Peyer's patch (tissue), 4 donors: ENCODE results near the gene ZNF837. TPM values are rescaled to one million over a fixed set of nuclear protein-coding genes. Genes with fewer than 3 reads are reported as not detected.

ENCODE experiments used
- DNase-seq, 3 donors: peaks; one replicate each; pipeline ENCODE4 v3.0.0-alpha.2; 2017 to 2019
- H3K27ac ChIP-seq, 4 donors: fragments of 200-600 bp; sonication (generic); one replicate each; pipeline ENCODE4 v1.5.1; 2016 to 2019
- H3K27me3 ChIP-seq, 2 donors: fragments of 200-600 bp; sonication (generic); one replicate each; pipeline ENCODE4 v1.5.1; 2019
- H3K36me3 ChIP-seq, 3 donors: fragments of 200-600 bp; sonication (generic); one replicate each; pipeline ENCODE4 v1.5.1; 2016 to 2019
- H3K4me1 ChIP-seq, 4 donors: fragments of 200-600 bp; sonication (generic); one replicate each; pipeline ENCODE4 v1.5.1; 2016 to 2019
- H3K4me3 ChIP-seq, 4 donors: fragments of 200-600 bp; sonication (generic); 1 replicate in 3 of 4; 2 replicates in 1 of 4; pipeline ENCODE4 v1.5.1; 2016 to 2019; ENCODE audit warnings: mild to moderate bottlenecking in 1 of 4
- H3K9me3 ChIP-seq, 4 donors: fragments of 200-600 bp; sonication (generic); one replicate each; pipeline ENCODE4 v1.5.1; 2016 to 2019; ENCODE audit warnings: mild to moderate bottlenecking in 1 of 4
- CTCF ChIP-seq, 6 experiments: fragments of 450-650 bp in 4 of 6; fragments of 200-600 bp in 2 of 6; sonication (generic) in 1 of 6; IDR thresholded peaks; one replicate each; pipeline ENCODE4 v1.5.1; 2017 to 2019; ENCODE audit warnings: antibody characterized with exemption in 6 of 6, mild to moderate bottlenecking in 3 of 6, moderate library complexity in 1 of 6
- POLR2A ChIP-seq, 2 donors: fragments of 450-650 bp; IDR thresholded peaks; one replicate each; pipeline ENCODE4 v1.5.1; 2017; ENCODE audit warnings: antibody characterized with exemption in 2 of 2, mild to moderate bottlenecking in 2 of 2, moderate library complexity in 2 of 2
- total RNA-seq, 4 donors: library from RNA; depleted of rRNA; stranded (reverse); fragments of >200 nt; gene quantifications; one replicate each; pipeline ENCODE4 v1.1.0, GENCODE V29; 2016

The ZNF837 gene
- total RNA-seq, 4 donors from 2014 or later = 3.3 to 10.9 (median 7.7) TPM

- Histone ChIP-seq H3K27ac (no peak overlapping the region), H3K9me3 (no peaks in the 10 kb centered on the region), H3K36me3 (no peaks in the 10 kb centered on the region), H3K4me1 (peaks cover 0 to 20% (median 13%) of the 10 kb centered on the region in 4 donors), H3K4me3 (no peak overlapping the region), H3K27me3 (no peaks in the 10 kb centered on the region)
- DNase-seq = no peak
- no peak for TF ChIP-seq POLR2A (IDR thresholded peaks at IDR 0.05)
- no peak for TF ChIP-seq CTCF (IDR thresholded peaks at IDR 0.05)
Measured at GRCh38 chr19:58355215-58355796, 25.5 kb downstream of the ZNF837 start.

DNA sequence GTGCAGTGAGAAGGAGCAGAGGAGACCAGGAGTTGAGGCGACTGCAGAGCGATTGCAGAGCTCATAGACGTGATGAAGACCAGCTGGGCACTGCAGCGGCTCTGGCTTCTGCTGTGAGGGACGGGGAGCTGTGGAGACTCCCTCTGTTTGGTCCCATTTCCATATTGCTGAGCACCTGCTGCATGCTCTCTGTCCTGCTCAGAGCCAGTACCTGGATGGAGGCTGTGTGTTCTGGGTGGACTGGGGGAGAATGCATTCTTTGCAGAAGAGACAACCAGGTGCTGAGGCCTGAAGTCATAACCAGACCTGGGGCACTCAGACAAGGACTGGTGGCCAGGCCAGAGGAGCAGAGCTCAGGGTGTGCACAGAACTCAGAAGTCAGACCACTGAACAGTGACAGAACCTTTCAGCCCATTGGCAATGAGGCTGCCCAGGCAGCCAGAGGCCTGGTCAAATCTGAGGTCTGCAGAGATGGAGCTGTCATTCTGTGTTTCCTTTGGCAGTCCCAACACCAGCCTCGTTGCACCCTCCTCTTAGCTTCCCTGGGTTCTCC, 26.3 kb downstream of the ZNF837 start:
- H3K4me3 ChIP-seq = no peak overlapping the region
- no peaks in the 10 kb centered on the region for H3K27me3 ChIP-seq
- H3K4me1 ChIP-seq = peaks cover 0 to 25% (median 13%) of the 10 kb centered on the region in 4 donors
- no peaks in the 10 kb centered on the region for H3K9me3 ChIP-seq
- TF ChIP-seq POLR2A (IDR thresholded peaks at IDR 0.05) (no peak), CTCF (IDR thresholded peaks at IDR 0.05) (no peak)
- no peak for DNase-seq
- no peaks in the 10 kb centered on the region for H3K36me3 ChIP-seq
- H3K27ac ChIP-seq = no peak overlapping the region

- Histone ChIP-seq H3K9me3 (no peaks in the 10 kb centered on the region), H3K4me1 (peaks cover 0 to 25% (median 13%) of the 10 kb centered on the region in 4 donors), H3K27ac (no peak overlapping the region), H3K27me3 (no peaks in the 10 kb centered on the region), H3K36me3 (no peaks in the 10 kb centered on the region), H3K4me3 (no peak overlapping the region)
- no peak for DNase-seq
- TF ChIP-seq POLR2A (IDR thresholded peaks at IDR 0.05) (no peak), CTCF (IDR thresholded peaks at IDR 0.05) (no peak)
Measured at GRCh38 chr19:58353717-58354477, 26.9 kb downstream of the ZNF837 start.

GRCh38 chr19:58352760-58353671, 27.8 kb downstream of the ZNF837 start, which contains the start of gene A1BG:
A1BG (minus strand) TSS chr19:58353492; CDS start chr19:58353437, 55 bp downstream.
- H3K27ac ChIP-seq = no peak within 1 kb of the TSS
- no peaks in the 10 kb centered on the region for H3K36me3 ChIP-seq
- TF ChIP-seq POLR2A (IDR thresholded peaks at IDR 0.05) = no peak
- no peak for TF ChIP-seq CTCF (IDR thresholded peaks at IDR 0.05)
- peaks cover 0 to 25% (median 13%) of the 10 kb centered on the region in 4 donors for H3K4me1 ChIP-seq
- H3K9me3 ChIP-seq = no peaks in the 10 kb centered on the region
- H3K27me3 ChIP-seq = no peaks in the 10 kb centered on the region
- no peak for DNase-seq
- no peak within 1 kb of the TSS for H3K4me3 ChIP-seq
